HepG2 (cell line): ENCODE results near the gene ZNF792. TPM values are rescaled to one million over a fixed set of nuclear protein-coding genes. Genes with fewer than 3 reads are reported as not detected.

Experiments
- ARID3A ChIP-seq: IDR thresholded peaks from 2 replicates; pipeline ENCODE4 v1.6.1; 2012; ENCODE audit warnings: low read depth, low read length, improper control_type of control experiment
- ATRX ChIP-seq: sonication (generic); formaldehyde crosslinking; IDR thresholded peaks from 2 replicates; pipeline ENCODE4 v1.4.0; 2020; ENCODE audit warnings: missing genetic modification reagents, borderline replicate concordance
- ETV5 ChIP-seq: IDR thresholded peaks from 2 replicates; pipeline ENCODE4 v1.6.1; 2018; ENCODE audit warnings: missing biosample characterization, missing genetic modification reagents, inconsistent platforms, borderline replicate concordance
- GPN1 ChIP-seq: sonication (generic); formaldehyde crosslinking; IDR thresholded peaks from 2 replicates; pipeline ENCODE4 v1.5.1; 2020; ENCODE audit warnings: missing genetic modification reagents, borderline replicate concordance
- HNF4A ChIP-seq: sonication (generic); formaldehyde crosslinking; IDR thresholded peaks from 2 replicates; pipeline ENCODE4 v1.4.0; 2020; ENCODE audit warnings: missing genetic modification reagents
- JUN ChIP-seq: sonication (generic); formaldehyde crosslinking; IDR thresholded peaks from 2 replicates; pipeline ENCODE4 v1.4.0; 2020; ENCODE audit warnings: mild to moderate bottlenecking, missing genetic modification reagents
- MAF1 ChIP-seq: sonication (generic); formaldehyde crosslinking; IDR thresholded peaks from 2 replicates; pipeline ENCODE4 v1.5.0; 2020; ENCODE audit warnings: missing genetic modification reagents, borderline replicate concordance
- MED1 ChIP-seq: sonication (generic); formaldehyde crosslinking; IDR thresholded peaks from 2 replicates; pipeline ENCODE4 v1.4.0; 2020; ENCODE audit warnings: missing genetic modification reagents
- NFIC ChIP-seq: IDR thresholded peaks from 2 replicates; pipeline ENCODE4 v1.6.1; 2012; ENCODE audit warnings: mild to moderate bottlenecking, low read length, inconsistent platforms
- SIN3A ChIP-seq: IDR thresholded peaks from 2 replicates; pipeline ENCODE4 v1.6.1; 2011; ENCODE audit warnings: low read depth, mild to moderate bottlenecking, control low read depth, low read length, borderline replicate concordance
- SIX4 ChIP-seq: sonication (generic); formaldehyde crosslinking; IDR thresholded peaks from 2 replicates; pipeline ENCODE4 v1.4.0; 2020; ENCODE audit warnings: missing genetic modification reagents
- SP140L ChIP-seq: sonication (generic); formaldehyde crosslinking; IDR thresholded peaks from 2 replicates; pipeline ENCODE4 v1.4.0; 2020; ENCODE audit warnings: missing genetic modification reagents, borderline replicate concordance
- TFE3 ChIP-seq: IDR thresholded peaks from 2 replicates; pipeline ENCODE4 v1.6.1; 2016
- ZNF496 ChIP-seq: sonication (generic); formaldehyde crosslinking; IDR thresholded peaks from 2 replicates; pipeline ENCODE4 v1.8.1; 2023; ENCODE audit warnings: mild to moderate bottlenecking, moderate library complexity, missing genetic modification reagents; ENCODE audit not compliant: insufficient replicate concordance
- ZNF761 ChIP-seq: sonication (generic); formaldehyde crosslinking; conservative IDR thresholded peaks from 2 replicates; pipeline ENCODE4 v1.4.0; 2020; ENCODE audit warnings: mild to moderate bottlenecking, missing genetic modification reagents
- ZNF790 ChIP-seq: sonication (generic); formaldehyde crosslinking; IDR thresholded peaks from 2 replicates; pipeline ENCODE4 v1.8.0; 2022; ENCODE audit warnings: missing genetic modification reagents, mild to moderate bottlenecking, borderline replicate concordance
- polyA plus RNA-seq, 8 experiments: library from polyadenylated mRNA; depleted of rRNA in 3 of 8; stranded (reverse) in 7 of 8; unstranded in 1 of 8; fragments of >200 nt; fragmentation: Illumina TruSeq in 4 of 8; extraction: Trizol in 4 of 8; gene quantifications; 2 replicates each; pipeline versions ENCODE4 v1.2.1 to v1.2.3, GENCODE V29; 2011 to 2016; ENCODE audit warnings: low read depth in 4 of 8, missing spikeins in 1 of 8, mixed read lengths in 1 of 8; ENCODE audit not compliant: insufficient read depth in 1 of 8
- total RNA-seq, 5 experiments: library from RNA; depleted of rRNA; stranded (reverse); fragments of >200 nt; fragmentation: Illumina TruSeq; extraction: Trizol; gene quantifications; 2 replicates each; pipeline ENCODE4 v1.2.3, GENCODE V29; 2016; ENCODE audit warnings: low read depth in 1 of 5
- TF ChIP-seq, protein P1 (sequence below): sonication (generic); formaldehyde crosslinking; IDR thresholded peaks from 2 replicates; pipeline ENCODE4 v1.5.1; 2020; ENCODE audit warnings: mild to moderate bottlenecking, moderate library complexity, missing genetic modification reagents
- TF ChIP-seq, protein P2 (sequence below): sonication (generic); formaldehyde crosslinking; IDR thresholded peaks from 2 replicates; pipeline ENCODE4 v1.8.0; 2022; ENCODE audit warnings: low read depth, missing genetic modification reagents
- TF ChIP-seq, protein P3 (sequence below): sonication (generic); formaldehyde crosslinking; IDR thresholded peaks from 2 replicates; pipeline ENCODE4 v1.4.0; 2020; ENCODE audit warnings: missing genetic modification reagents

Gene ZNF792
- total and polyA plus RNA-seq, 2 of the 13 experiments (the other 11 are each of a cell fraction or from before 2014, with no cell fraction given) = 5.5 to 11.5 TPM

GRCh38 chr19:34994643-34995541 lies 30.9 kb upstream of the ZNF792 start (continued):
- TF ChIP-seq ATRX (CRISPR knock-in tag) (no peak), HNF4A (CRISPR knock-in tag) (peak; percentile 47; the same call in 1 of the 2 replicates), ZNF496 (CRISPR knock-in tag) (no peak), SIX4 (CRISPR knock-in tag) (peak; percentile 81), ZNF761 (CRISPR knock-in tag) (peak; percentile 17; the same call in 1 of the 2 replicates), ARID3A (no peak), MAF1 (CRISPR knock-in tag) (no peak), NFIC (no peak; the same call in 1 of the 2 replicates), ZNF790 (CRISPR knock-in tag) (no peak), SP140L (no peak), JUN (CRISPR knock-in tag) (0 out of 2 replicates have a peak, but pooled peaks have one; percentile 59), MED1 (CRISPR knock-in tag) (peak; percentile 86), ETV5 (peak; percentile 86; the same call in 1 of the 2 replicates), TFE3 (CRISPR knock-in tag) (no peak; the same call in none of the 2 replicates), SIN3A (peak; percentile 85; the same call in 1 of the 2 replicates), GPN1 (no peak)
- TF ChIP-seq, protein P1, sequence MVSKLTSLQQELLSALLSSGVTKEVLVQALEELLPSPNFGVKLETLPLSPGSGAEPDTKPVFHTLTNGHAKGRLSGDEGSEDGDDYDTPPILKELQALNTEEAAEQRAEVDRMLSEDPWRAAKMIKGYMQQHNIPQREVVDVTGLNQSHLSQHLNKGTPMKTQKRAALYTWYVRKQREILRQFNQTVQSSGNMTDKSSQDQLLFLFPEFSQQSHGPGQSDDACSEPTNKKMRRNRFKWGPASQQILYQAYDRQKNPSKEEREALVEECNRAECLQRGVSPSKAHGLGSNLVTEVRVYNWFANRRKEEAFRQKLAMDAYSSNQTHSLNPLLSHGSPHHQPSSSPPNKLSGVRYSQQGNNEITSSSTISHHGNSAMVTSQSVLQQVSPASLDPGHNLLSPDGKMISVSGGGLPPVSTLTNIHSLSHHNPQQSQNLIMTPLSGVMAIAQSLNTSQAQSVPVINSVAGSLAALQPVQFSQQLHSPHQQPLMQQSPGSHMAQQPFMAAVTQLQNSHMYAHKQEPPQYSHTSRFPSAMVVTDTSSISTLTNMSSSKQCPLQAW (CRISPR knock-in tag) = peak; percentile 70; the same call in 1 of the 2 replicates
- TF ChIP-seq, protein P2, sequence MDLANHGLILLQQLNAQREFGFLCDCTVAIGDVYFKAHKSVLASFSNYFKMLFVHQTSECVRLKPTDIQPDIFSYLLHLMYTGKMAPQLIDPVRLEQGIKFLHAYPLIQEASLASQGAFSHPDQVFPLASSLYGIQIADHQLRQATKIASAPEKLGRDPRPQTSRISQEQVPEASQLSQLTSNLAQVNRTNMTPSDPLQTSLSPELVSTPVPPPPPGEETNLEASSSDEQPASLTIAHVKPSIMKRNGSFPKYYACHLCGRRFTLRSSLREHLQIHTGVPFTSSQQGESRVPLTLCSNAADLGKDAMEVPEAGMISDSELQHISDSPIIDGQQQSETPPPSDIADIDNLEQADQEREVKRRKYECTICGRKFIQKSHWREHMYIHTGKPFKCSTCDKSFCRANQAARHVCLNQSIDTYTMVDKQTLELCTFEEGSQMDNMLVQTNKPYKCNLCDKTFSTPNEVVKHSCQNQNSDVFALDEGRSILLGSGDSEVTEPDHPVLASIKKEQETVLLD = peak; percentile 70; the same call in 1 of the 2 replicates
- TF ChIP-seq, protein P3, sequence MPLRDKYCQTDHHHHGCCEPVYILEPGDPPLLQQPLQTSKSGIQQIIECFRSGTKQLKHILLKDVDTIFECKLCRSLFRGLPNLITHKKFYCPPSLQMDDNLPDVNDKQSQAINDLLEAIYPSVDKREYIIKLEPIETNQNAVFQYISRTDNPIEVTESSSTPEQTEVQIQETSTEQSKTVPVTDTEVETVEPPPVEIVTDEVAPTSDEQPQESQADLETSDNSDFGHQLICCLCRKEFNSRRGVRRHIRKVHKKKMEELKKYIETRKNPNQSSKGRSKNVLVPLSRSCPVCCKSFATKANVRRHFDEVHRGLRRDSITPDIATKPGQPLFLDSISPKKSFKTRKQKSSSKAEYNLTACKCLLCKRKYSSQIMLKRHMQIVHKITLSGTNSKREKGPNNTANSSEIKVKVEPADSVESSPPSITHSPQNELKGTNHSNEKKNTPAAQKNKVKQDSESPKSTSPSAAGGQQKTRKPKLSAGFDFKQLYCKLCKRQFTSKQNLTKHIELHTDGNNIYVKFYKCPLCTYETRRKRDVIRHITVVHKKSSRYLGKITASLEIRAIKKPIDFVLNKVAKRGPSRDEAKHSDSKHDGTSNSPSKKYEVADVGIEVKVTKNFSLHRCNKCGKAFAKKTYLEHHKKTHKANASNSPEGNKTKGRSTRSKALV (CRISPR knock-in tag) = no peak
